Neural progenitor cell (in vitro differentiated cells): ENCODE measurements around the gene TUG1.

Source experiments
- CTCF ChIP-seq: fragments of 200-600 bp; sonication (generic); IDR thresholded peaks from 2 replicates; pipeline ENCODE4 v1.5.1; 2017; ENCODE audit warnings: antibody characterized with exemption, mild to moderate bottlenecking
- EZH2 ChIP-seq: fragments of 200-600 bp; sonication (generic); IDR thresholded peaks from 2 replicates; pipeline ENCODE4 v1.6.1; 2017; ENCODE audit warnings: antibody characterized with exemption, mild to moderate bottlenecking, moderate library complexity

GRCh38 chr22:30931541-30932300, 37.3 kb upstream of the TUG1 start:
- TF ChIP-seq CTCF (no peak), EZH2 (no peak)
